GM23338 (cell line): ENCODE measurements around the gene ABCA7.

Experiments used
- EZH2 ChIP-seq: fragments of 200-600 bp; sonication (generic); IDR thresholded peaks from one replicate; pipeline ENCODE4 v1.8.0; 2017; ENCODE audit warnings: antibody characterized with exemption, mild to moderate bottlenecking, low read depth; ENCODE audit not compliant: unreplicated experiment
- EZH2phosphoT487 ChIP-seq: fragments of 200-600 bp; sonication (generic); IDR thresholded peaks from one replicate; pipeline ENCODE4 v1.8.1; 2018; ENCODE audit warnings: antibody characterized with exemption; ENCODE audit not compliant: unreplicated experiment
- JUNB ChIP-seq: IDR thresholded peaks from one replicate; pipeline ENCODE4 v1.6.1; 2016; ENCODE audit warnings: antibody characterized with exemption; ENCODE audit not compliant: unreplicated experiment
- NANOG ChIP-seq: IDR thresholded peaks from 2 replicates; pipeline ENCODE4 v1.6.1; 2016; ENCODE audit warnings: antibody characterized with exemption, borderline replicate concordance
- POLR2AphosphoS5 ChIP-seq: IDR thresholded peaks from 2 replicates; pipeline ENCODE4 v1.6.1; 2016; ENCODE audit warnings: antibody characterized with exemption, low read depth
- STAT1 ChIP-seq: IDR thresholded peaks from one replicate; pipeline ENCODE4 v1.6.1; 2016; ENCODE audit warnings: antibody characterized with exemption; ENCODE audit not compliant: unreplicated experiment
- TF ChIP-seq, protein P1 (sequence below), 2 experiments: fragments of 200-600 bp in 1 of 2; sonication (generic) in 1 of 2; conservative IDR thresholded peaks; 2 replicates each; pipeline versions ENCODE4 v1.5.1 to v1.6.1; 2016 to 2017; ENCODE audit warnings: antibody characterized with exemption in 2 of 2, low read depth in 2 of 2, mild to moderate bottlenecking in 2 of 2, moderate library complexity in 1 of 2

DNA sequence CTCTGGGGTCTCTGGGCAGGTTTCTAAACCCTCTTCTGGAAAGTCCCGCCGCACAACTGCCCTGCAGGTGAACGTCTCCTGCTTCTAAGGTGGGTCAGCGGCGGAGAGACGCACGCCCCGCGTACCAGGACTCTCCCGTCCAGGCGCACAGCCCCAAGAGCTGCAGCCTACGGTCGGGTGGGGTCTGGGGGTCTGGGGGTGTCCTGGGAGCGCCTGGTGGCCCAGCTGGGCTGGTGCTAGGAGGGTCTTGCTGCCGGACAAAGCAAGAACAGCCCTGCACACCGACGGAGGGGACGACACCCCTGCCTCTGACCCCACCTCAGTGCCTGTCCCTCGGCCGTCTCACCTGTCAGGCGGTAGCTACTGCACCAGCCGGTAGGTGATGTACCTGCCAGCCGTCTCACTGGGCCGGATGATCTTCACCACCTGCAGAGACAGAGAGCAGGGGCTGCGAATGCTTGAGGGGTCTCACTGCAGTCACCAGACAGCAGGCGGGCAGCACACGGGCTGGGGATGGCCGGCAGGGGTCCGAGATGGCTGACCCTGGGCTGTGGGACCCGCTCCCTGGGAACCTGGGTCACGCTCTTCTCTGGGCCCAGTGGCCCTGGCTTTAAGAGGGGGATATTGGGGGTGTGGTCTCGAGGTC lies 49.3 kb downstream of the ABCA7 start:
- TF ChIP-seq, protein P1, sequence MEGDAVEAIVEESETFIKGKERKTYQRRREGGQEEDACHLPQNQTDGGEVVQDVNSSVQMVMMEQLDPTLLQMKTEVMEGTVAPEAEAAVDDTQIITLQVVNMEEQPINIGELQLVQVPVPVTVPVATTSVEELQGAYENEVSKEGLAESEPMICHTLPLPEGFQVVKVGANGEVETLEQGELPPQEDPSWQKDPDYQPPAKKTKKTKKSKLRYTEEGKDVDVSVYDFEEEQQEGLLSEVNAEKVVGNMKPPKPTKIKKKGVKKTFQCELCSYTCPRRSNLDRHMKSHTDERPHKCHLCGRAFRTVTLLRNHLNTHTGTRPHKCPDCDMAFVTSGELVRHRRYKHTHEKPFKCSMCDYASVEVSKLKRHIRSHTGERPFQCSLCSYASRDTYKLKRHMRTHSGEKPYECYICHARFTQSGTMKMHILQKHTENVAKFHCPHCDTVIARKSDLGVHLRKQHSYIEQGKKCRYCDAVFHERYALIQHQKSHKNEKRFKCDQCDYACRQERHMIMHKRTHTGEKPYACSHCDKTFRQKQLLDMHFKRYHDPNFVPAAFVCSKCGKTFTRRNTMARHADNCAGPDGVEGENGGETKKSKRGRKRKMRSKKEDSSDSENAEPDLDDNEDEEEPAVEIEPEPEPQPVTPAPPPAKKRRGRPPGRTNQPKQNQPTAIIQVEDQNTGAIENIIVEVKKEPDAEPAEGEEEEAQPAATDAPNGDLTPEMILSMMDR (conservative IDR thresholded peaks at IDR 0.05; ENCODE audit: low read depth in 2 of 2): no peak
- TF ChIP-seq NANOG (no peak), POLR2AphosphoS5 (no peak), EZH2 (no peak), EZH2phosphoT487 (no peak), STAT1 (no peak), JUNB (no peak)
